M059J (cell line): ENCODE measurements around the gene IGSF5. TPM values are rescaled to one million over a fixed set of nuclear protein-coding genes. Genes with fewer than 3 reads are reported as not detected.

Experiments
- DNase-seq: peaks from one replicate; pipeline ENCODE4 v3.0.0-alpha.2; 2012; ENCODE audit warnings: low read depth
- total RNA-seq: library from RNA; depleted of rRNA; stranded (reverse); fragments of >200 nt; shearing (Covaris generic); gene quantifications from 2 replicates; pipeline ENCODE4 v1.2.3, GENCODE V29; 2014; rRNA removed

IGSF5 gene
- total RNA-seq, 1 experiment from 2014 or later: not detected

GRCh38 chr21:39822042-39822441 lies 77.1 kb downstream of the IGSF5 start:
- no peak for DNase-seq

- DNase-seq: no peak
Observed at GRCh38 chr21:39825250-39825649, 80.3 kb downstream of the IGSF5 start.

- DNase-seq: no peak
Observed at GRCh38 chr21:39834543-39834942, 89.6 kb downstream of the IGSF5 start.

GRCh38 chr21:39837861-39838359 lies 92.9 kb downstream of the IGSF5 start:
- no peak for DNase-seq

GRCh38 chr21:39840373-39841097 lies 95.6 kb downstream of the IGSF5 start:
- DNase-seq: no peak

GRCh38 chr21:39842741-39843459 lies 97.9 kb downstream of the IGSF5 start:
- peak; percentile 28 for DNase-seq

GRCh38 chr21:39843483-39843882 lies 98.5 kb downstream of the IGSF5 start:
- no peak for DNase-seq

GRCh38 chr21:39843916-39844315 lies 98.9 kb downstream of the IGSF5 start:
- no peak for DNase-seq

GRCh38 chr21:39845571-39846130 lies 100.7 kb downstream of the IGSF5 start:
- peak; percentile 89 for DNase-seq

- no peak for DNase-seq
Observed at GRCh38 chr21:39847877-39848276, 102.9 kb downstream of the IGSF5 start.

GRCh38 chr21:39849014-39849655 lies 104.2 kb downstream of the IGSF5 start:
- peak; percentile 35 for DNase-seq

- DNase-seq: no peak
Observed at GRCh38 chr21:39850333-39850732, 105.3 kb downstream of the IGSF5 start.

GRCh38 chr21:39851002-39851618 lies 106.1 kb downstream of the IGSF5 start:
- no peak for DNase-seq

Other genes starting within 250 kb of the IGSF5 start
- 1.3 and 1.8 TPM in 2 replicates for gene B3GALT5, start 132.2 kb upstream of the IGSF5 start, total RNA-seq
- gene PCP4, start 122.3 kb downstream of the IGSF5 start, total RNA-seq: not detected in 2 replicates